Thyroid gland (tissue), 4 donors: ENCODE measurements around the gene TMEM31.

Source experiments
- POLR2A ChIP-seq, 2 donors: fragments of 450-650 bp; IDR thresholded peaks; one replicate each; pipeline ENCODE4 v1.6.1; 2017; ENCODE audit warnings: antibody characterized with exemption in 2 of 2, mild to moderate bottlenecking in 2 of 2, moderate library complexity in 1 of 2
- TF ChIP-seq, protein P1 (sequence below), 6 experiments: fragments of 200-600 bp in 3 of 6; fragments of 450-650 bp in 3 of 6; sonication (generic) in 3 of 6; IDR thresholded peaks; one replicate each; pipeline ENCODE4 v1.5.1; 2016 to 2019; ENCODE audit warnings: antibody characterized with exemption in 6 of 6, mild to moderate bottlenecking in 2 of 6, inconsistent platforms in 1 of 6, moderate library complexity in 1 of 6

DNA sequence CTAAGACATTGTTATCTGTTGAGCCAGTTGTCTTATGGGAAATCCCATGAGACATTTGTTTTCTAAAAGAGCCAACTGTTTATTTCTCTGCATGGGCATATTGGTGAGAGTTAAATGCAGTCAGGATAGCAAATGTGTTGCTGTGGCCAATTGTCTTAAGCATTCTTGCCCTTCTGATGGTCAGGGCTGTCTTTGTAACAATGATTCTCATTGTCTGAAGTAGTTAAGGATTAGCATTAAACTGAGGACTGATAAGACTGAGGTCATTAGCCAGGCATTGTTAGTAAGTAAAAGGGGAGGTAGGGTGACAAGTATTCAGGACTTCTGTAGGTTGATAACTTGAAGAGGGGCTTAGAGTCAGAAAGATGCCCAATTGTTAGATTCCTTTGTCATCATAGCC lies 13.0 kb upstream of the TMEM31 start:
- TF ChIP-seq, protein P1, sequence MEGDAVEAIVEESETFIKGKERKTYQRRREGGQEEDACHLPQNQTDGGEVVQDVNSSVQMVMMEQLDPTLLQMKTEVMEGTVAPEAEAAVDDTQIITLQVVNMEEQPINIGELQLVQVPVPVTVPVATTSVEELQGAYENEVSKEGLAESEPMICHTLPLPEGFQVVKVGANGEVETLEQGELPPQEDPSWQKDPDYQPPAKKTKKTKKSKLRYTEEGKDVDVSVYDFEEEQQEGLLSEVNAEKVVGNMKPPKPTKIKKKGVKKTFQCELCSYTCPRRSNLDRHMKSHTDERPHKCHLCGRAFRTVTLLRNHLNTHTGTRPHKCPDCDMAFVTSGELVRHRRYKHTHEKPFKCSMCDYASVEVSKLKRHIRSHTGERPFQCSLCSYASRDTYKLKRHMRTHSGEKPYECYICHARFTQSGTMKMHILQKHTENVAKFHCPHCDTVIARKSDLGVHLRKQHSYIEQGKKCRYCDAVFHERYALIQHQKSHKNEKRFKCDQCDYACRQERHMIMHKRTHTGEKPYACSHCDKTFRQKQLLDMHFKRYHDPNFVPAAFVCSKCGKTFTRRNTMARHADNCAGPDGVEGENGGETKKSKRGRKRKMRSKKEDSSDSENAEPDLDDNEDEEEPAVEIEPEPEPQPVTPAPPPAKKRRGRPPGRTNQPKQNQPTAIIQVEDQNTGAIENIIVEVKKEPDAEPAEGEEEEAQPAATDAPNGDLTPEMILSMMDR (IDR thresholded peaks at IDR 0.05) = no peak
- TF ChIP-seq POLR2A (IDR thresholded peaks at IDR 0.05) = no peak
